NCI-H1105 (cell line): ENCODE results near the gene CDH6.
A peak's percentile ranks its signal among the peaks of the same experiment; 100 is the strongest.

Experiments used
- DNase-seq: peaks from one replicate; lab custom pipeline; 2025; lab: John Stamatoyannopoulos, UW

The CDH6 gene

DNA sequence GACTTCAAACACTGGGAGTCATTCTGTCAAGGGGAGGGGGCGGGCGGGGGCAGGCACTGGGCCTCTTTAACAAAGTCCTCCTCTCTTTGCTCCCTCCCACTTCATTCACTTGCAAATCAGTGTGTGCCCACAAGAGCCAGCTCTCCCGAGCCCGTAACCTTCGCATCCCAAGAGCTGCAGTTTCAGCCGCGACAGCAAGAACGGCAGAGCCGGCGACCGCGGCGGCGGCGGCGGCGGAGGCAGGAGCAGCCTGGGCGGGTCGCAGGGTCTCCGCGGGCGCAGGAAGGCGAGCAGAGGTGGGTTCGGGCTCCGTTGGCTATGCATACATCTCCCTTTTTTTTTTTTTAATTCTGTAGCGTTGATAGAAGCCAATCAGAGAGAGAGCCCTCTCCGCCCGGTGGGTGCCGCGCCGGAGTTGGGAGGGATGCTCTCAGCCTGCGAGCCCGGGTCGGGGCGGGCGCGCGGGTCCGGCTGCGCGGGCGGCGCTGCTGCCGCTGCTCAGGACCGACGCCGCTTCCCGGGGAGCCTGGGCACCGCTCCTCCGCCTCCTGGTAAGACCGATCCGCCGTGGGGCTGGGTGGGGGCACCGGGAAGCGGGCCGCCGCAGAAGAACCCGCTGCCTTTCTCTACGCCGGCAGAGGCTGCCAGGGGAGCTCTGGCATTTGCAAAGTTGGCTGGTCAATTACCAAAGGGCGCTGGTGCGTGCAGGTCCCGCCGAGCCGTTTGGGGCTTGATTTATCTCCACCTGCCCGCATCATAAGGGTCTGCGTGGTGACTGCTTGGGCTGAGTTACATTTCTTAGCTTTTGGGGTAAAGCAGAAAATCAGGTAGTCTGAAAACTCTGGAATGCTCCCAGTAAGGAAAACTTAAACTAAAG lies at the start of gene CDH6:
CDH6 (plus strand) TSS at position 96 of the 877 bp plus-strand sequence. CDS start 73,788 bp downstream, outside the sequence.
- DNase-seq, result peak; percentile 14

DNA sequence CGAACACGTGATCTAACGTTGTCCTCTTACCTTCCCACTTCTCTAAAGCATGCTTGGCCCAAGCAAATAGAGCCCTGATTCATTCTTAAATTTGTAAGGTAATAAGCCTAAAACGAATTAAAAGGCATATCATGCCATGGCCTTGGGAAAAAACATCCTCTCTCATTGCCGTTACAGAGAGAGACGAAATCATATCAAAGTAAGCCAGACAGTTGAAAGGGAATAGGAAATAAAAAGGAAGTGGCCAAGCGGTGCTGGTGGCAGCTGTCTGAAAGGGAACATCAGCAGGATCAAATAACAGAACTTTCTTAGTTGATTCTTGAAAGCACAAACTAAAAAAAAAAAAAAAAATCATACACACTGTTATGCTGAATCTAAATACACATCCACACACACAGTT lies 49.1 kb upstream of the CDH6 start:
- DNase-seq, result no peak

DNA sequence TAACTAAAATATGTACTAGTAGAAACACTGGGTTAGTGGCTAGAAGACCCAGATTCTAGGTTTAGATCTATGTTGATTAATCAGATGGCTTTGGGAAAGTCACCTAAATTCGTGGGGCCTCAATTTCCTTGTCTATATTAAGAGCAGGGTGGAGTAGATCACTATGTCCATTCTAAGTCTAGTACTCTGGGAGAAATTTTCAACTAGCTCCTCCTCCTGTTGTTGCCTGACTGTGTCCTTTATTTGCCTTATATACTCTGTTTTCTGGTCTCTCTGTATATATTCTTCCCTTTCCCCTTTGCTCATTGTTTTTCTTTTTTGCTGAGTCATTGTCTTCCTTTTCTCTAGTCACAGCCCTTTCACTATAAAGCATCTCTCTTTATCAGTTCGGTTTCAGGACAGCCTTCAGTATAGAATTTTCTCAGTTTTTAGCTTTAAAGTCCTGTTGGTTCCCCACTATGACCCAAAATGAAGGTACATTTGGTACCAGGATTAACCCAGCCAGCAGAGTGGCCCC lies 44.5 kb upstream of the CDH6 start:
- no peak for DNase-seq

DNA sequence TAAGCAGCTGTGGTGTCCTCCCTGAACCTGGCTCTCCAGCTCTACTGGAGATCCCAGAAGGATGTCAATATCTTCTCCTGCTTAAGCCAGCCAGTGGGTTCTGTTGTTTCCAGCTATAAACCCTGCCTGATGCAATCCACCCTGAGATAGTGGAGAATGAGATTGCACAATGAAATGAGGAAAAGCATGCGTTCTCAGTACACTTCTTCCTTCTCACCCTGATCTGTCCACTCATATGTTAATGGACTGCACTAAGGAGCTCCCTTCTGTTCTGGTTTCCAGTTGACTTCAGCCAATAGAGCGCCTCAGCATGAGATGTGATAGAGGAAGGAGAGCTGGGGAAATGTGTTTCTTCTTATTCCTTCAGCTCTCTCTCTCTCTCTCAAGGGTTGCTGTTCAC lies 40.0 kb upstream of the CDH6 start:
- no peak for DNase-seq

DNA sequence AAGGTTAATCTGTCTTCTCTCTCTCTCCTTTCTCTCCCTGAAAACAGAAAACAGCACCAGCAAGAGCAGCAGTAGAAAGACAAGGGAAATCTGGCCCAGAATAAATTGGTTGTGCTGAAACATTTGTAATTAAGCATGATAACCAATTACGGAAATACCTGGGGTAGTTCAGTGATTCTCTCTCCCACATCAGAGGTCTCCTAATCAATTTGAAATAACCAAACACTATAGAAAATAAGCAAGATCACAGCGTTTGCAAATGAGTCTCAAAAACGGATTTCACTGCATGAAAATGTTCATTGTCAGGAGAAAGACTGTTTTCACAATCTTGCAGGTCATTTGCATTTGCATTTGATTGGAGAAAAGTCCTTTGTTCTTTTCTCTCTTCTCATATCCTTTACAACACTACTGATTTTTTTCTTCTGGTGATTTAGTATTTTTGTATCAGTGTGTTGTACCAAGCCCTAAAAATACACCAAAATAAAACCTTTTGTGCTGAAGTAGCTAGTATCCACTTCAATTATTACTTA lies 36.8 kb upstream of the CDH6 start:
- no peak for DNase-seq

DNA sequence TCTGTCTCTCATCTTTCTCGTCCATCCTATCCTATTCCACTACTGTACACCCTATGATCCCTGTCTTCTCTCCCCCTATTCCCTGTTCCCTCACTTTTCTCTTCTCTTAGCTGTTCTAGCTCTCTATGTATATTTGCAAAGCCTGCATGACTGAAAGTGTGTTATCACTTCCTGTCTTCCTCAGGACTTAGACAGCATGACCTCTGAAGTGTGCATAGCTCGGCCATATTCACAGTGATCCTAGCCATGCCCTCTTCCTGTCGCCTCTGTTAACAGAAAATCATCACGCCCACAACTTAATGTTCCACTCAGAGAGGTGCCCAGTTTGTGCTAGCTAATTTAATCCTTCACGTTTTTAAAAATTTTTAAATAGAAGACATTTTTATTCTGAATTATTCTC lies 35.8 kb upstream of the CDH6 start:
- DNase-seq, result no peak

DNA sequence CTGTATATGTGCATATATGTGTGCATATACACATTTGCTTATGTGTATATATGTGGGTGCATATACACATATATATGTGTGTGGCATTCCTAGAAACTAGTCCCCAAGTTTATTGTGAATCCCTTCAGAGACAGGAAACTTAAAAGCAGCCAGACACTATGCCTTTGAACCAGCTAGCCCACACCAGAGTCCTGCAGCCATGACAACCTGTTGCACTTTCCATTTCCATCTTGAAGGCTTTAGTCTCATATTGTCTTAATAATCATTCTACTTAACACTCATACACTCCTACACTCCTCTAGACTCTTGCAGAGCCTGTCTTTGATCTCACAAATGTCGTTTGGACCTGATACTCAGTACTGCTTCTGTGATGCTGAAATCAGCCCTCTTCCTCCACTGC lies 34.8 kb upstream of the CDH6 start:
- DNase-seq, result no peak

DNA sequence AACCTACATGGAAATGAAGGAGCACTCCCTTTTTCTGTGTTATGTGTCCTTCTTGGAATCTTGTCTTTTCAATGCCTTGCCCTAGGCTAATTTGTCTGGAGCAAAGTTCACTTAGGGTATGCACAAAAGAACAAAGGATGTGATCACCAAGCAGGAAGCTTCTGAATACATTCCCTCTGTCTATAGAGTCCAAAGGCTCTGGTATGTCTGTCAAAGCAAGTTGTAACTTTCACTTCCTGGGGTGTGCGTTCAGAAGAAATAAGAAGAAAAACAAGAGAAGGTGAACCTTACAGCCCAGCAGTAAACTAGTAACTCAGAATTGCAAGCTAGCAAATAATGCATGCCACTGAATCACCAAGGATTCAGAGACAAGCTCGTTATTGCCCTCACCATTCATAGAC lies 31.7 kb upstream of the CDH6 start:
- no peak for DNase-seq

DNA sequence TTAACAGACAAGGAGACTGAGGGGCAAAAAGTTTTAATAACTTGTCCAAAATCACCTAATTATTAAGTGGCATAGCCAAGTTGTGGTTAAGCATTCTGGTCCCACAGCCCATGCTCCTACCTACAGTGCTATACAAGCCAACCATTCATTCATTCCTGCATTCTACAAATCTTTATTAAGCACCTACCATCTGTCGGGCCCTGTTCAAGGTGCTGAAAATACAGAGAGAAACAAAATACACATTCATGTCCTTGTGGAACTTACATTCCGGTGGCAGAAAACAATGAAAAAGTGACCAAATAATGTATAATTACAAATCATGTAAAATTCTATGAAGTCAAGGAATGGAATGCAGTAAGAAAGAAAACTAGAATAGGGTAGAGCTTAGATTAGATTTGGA lies 27.8 kb upstream of the CDH6 start:
- no peak for DNase-seq

DNA sequence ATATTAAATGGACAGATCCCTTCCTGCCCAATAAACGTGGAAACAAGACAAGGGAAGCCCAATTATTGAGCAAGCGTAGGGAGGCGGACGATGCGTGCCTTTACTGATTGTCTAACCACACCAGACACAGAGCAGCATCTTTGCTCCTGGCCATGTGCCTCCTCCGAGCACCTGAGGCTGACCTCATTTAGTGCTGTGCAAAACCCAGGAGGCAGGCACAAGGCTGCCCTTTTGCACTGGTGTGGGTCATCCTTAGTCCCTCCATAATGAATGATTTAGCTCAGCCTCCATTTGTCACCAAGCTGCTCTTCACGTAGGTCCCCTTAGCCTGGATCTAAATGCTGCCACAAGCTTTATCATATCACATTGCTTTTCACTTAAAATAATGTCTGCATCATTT lies 24.1 kb upstream of the CDH6 start:
- DNase-seq, result no peak

DNA sequence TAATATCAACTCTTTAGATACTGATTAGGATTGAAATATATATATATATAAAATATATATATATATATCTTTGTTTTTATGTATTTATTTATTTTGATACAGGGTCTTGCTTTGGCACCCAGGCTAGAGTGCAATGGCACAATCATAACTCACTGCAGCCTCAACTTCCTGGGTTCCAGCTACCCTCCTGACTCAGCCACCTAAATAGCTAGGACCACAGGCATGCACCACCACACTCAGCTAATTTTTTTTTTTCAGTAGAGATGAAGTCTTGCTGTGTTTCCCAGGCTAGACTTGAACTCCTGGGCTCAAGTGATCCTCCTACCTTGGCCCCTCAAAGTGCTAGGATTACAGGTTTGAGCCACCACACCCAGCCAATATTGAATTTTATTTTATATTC lies 20.6 kb upstream of the CDH6 start:
- no peak for DNase-seq

DNA sequence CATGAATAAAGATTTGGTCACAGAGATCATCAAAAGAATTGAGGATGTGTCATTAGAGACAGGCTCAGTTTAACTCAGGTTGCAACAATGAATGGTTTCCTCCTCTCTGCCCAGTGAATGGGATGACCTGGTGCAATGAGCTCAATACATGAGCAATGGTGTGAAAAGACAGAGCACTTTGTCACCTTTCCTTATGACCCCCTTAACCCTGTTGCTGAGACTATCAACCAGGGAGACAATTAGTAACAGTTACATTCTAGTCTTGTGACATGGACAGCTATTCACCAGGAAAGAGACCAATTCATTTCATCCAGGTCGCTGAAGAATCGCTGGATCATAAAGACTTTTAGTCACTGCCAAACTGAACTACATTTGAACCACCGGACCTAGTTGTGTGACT lies 19.9 kb upstream of the CDH6 start:
- no peak for DNase-seq

DNA sequence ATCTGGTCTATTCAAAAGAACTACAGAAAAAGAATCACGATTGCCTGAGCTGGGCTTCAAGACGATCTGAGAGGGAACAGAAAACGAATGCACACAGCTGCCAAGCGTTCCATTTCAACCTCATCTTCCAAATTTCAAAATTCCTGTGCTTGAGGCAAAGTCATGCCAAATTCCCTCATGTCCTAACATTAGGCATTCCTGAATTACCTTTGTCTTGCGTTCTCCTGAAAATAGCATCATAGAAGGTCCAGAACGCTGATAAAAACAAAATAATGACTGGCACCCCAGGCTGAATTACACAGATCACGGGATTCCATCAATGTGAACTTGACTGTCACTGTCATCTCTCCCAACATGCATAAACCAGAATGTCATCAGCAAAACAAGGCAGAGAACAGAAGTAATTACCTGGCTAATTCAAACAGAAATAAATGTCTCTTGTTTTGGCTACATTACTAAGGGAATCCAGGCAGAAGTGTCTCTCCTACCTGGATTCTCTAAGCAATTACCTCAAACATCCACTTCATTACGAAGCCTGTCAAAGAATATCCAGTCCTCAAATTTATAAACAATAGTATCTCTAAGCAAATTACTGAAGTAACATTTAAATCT lies 12.0 kb upstream of the CDH6 start:
- no peak for DNase-seq

DNA sequence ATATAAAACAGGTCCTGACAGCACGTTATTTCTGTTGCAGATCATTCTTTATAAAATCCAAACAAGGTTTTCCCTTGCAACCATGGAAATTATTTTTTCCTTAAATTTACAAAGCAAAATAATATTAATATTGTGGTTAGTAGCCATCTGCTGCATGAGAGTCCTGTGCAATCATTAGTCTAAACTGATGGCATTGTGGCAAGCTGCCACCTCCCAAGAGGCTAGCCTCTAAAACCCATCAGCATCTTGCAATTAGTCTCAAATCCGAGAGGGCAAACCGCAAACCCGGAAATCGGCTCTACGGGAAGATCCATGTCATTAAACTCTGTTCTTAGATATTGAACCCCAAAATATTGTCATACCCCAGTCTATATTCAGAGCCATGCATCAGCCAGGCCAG lies 11.3 kb upstream of the CDH6 start:
- DNase-seq, result no peak

DNA sequence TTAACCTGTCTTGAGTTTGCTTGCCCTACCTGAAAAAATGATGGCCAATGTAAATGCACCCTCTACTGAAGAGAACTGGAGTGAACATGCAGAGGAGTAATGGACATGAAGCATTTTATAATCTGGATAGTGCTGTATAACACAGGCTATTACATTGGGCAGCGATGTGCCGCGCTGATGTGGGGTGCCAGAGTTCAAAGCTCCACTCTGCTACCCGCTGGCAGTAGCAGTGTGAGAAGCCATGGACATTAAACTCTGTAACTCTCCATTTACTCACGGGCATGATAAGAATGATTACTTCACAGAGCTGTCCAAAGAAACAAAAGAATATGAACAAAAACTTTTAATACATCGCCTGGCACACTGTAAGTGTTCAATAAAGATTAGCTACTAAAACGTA lies 7.5 kb upstream of the CDH6 start:
- no peak for DNase-seq

DNA sequence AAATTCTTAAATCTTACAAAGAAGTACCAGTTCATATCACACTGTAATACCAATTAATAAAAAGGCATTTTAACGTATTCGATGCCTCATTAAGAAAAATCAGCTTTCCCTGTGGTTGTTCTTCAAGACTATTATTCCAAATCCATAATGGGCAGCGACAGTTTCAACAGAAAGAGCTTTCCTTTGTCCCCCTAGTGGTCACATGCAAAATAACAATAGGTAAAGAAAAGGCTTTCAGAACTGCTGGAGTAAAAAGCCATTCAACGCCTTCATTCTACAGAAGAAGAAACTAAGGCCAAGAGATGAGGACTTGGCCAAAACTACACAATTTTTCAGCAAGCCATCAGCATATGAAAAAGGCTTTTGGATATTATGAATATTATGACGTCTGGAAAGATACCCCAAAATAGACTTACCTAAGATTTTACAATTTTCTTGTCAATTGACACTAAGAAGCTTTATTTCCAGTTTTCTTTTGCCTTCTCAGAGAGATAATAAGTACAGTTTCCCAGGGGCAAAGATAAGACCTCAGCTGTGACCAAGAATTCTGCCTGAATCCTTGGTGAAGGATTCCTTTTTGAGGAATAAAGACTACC lies 6.7 kb upstream of the CDH6 start:
- DNase-seq, result peak; percentile 26

DNA sequence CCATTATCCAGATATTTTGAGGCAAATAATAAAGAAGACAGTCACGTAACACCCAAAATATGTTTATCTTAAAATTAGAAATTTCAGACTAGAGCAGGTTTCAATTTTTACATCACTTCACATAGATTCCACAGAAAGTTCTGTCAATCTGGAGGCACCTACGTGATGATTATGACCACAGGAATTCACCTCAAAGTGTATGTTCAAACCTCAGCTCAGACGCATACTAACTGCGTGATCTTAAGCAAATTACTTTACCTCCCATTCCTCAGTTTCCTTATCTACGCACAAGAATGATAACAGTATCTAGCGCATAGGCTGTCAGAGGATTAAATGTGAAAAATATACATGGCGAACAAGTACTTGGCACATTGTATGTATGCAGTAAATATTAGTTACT lies 5.9 kb upstream of the CDH6 start:
- no peak for DNase-seq

DNA sequence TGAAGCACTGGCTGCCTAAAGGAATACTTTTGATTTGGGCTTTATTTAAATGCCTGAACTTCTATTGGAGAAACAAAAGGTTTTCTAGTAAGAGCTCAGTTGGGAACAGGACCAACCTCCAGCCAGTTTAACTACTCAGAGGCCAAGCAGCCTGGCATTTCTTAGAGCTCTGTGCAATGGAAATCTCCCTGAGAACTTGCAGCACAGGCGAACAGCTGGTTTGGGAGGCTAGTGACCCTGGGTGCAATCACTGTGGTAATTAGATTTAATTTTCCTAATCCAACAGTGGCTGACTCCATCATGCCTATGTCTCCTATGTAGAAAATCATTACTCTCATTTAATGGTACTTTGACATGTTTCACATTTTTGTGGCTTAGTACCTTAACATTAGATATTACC lies 1.0 kb upstream of the CDH6 start:
- DNase-seq, result no peak

DNA sequence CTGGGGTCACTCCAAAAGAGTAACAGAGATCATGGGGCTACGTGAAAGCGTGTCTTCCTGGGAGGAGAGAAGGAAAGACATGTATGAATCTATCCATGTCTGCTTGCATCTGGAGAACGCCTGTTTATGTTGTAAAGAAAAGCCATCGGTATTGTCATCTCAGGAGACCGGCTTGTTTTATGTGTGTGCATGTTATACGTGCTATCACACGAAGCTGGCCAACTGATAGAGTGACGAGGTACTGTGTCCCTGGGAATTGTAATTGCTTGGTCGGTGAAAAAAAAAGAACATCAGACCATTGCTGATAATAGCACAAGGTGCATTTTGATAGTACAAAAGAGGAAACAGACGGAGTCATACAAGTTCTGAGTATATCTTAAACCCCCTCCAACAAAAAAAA lies 370 bp upstream of the CDH6 start:
- no peak for DNase-seq

DNA sequence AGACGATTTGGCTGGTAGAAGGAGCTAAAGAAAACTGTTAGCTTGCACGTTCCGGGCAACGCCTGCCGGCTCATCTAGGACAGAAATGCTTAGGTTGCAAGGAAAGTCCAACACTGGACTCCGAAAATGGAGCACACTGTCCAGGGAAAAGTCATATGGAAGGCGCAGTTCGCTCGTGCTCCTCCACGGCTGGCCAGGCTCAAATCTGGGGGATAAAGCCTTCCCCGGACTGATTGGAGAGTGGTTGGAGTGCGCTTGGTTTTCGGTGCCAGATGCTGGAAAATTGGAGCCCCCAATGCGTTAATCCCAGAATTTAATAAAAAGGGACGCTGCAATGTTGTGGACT lies 955 bp downstream of the CDH6 start:
- no peak for DNase-seq

DNA sequence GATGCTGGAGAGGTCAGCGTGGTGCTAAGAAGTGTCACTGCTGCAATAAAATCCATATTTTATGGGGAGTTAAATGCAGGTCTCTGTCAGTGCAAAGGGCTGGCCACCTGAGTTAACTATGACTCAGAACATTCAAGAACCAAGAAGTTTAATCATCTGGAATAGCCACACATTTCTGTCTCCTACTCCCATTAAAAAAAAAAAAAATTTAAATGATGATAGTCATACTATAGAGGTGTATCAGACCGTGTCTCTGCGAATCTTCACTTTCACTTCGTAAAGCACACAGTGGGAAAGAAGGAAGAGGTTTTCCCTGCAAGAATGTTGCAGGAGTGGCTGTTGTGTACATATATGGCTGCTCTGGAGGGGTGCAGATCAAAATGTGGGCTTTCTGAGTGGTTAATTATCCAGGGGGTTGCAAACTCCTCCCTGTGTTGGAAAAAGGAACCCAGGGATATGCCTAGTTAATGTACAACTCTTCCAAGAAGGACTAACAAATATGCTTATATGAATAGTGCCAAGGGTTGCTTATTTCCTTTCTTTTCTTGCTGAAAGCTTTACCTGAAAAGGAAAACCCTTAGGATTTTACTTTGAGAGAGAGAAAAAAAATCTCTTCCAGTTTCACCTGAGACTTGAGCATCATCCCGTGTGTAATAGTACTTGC lies 1.5 kb downstream of the CDH6 start:
- DNase-seq, result no peak

DNA sequence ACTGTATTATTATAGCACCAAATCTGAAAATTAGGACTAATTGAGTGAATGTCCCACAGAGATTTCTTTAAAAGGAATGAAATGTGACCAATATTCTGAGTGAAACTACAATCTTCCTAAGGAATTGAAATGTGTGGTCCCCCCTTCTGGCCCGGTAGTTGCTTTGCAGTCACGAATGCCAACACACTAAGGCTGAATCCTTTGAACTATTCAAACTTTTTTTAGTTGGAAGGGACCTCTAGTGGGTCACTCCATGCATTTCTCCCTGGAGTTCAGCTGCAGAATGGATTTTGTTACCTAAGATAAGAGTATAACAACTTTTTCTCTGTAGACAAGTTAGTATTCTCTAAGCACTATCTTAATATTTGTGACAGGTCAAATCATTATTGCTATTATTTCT lies 2.8 kb downstream of the CDH6 start:
- DNase-seq, result no peak

DNA sequence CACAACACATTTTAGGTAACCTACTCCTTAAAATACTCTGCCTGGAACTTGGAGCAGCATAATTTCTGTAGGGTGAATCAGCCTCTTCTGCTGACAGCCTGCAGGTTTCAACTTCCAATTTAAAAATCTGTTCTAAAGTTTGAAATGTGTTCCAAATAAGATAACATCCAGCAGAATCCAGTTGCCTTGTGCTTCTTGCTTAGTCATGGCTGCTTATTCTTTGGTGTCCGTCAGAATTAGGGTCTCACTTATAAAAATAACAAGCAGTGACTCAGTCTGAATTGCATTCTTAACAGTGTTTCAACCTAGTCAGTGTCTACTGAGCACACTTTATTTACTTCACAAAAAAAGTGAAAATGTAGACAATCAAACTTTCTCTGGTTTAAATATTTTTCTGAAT lies 3.7 kb downstream of the CDH6 start:
- no peak for DNase-seq
